GM21423 (cell line): Measurements from ENCODE around the gene LCN1.
"Not testable (repeated sequence)": the region's sequence is repeated elsewhere in the genome, so short reads cannot be mapped to it uniquely, and the experiment has no call there.

Experiments used
- ATAC-seq: cut with Tn5 transposase; IDR thresholded peaks from one replicate; pipeline ENCODE4 v1.9.1; 2021; ENCODE audit warnings: mild to moderate bottlenecking, moderate library complexity; ENCODE audit not compliant: unreplicated experiment

Gene LCN1

DNA sequence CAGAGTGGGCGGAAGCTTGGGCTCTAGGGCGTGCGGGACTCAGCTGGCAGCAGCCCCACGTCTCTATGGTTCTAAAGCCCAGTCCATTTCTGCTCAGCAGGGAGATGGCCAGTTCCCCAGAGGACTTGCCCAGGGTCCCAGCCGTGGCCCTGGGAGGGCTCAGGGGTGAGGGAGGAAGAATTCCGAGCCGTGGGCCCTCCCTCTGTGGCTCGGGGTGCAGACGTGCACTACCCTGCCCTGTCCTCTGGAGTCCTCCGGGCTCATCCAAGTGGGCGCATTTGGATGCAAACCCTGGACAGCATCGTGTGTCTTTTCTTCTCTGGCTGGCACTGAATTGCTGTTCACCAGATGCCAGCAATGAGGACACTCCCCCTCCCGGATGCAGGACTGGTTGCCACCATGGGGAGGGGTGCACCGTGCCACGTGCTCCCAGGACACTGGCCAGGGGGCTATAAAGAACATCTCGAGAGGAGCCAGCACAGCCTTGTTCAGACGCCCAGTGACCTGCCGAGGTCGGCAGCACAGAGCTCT, 24.5 kb downstream of the LCN1 start, which contains the start of gene OBP2A:
TSS of gene OBP2A (plus strand) at position 481 of the 531 bp plus-strand sequence. CDS start 55 bp downstream, outside the sequence.
- ATAC-seq = not testable (repeated sequence)

DNA sequence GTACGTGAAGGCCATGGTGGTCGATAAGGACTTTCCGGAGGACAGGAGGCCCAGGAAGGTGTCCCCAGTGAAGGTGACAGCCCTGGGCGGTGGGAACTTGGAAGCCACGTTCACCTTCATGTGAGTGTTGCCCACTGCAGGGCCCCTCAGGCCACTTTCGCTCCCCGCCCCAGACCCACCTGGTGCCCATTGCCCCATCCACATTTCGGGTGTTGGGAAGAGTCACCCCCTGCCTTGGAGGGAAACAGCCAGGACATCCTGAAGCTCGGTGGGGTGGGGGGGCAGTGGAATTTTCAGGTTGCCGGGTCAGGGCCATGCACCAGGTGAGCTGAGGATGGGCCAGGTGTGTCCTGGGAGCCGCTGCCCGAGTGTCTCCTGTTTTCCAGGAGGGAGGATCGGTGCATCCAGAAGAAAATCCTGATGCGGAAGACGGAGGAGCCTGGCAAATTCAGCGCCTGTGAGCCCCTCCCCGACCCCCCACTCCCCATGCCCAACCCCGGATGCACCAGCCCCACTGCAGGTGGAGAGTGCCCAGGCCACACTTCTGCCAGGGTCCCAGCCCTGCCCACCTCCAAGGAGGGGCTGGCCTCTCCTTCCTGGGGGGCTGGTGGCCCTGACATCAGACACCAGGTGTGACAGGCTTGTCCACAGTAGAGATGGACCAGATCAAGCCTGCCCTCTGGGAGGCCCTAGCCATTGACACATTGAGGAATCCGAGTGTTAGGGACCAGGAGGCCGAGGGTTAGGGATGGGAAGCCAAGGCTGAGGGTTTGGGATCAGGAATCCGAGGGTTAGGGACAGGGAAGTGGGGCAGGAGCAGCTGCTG, 25.8 kb downstream of the LCN1 start:
- not testable (repeated sequence) for ATAC-seq

DNA sequence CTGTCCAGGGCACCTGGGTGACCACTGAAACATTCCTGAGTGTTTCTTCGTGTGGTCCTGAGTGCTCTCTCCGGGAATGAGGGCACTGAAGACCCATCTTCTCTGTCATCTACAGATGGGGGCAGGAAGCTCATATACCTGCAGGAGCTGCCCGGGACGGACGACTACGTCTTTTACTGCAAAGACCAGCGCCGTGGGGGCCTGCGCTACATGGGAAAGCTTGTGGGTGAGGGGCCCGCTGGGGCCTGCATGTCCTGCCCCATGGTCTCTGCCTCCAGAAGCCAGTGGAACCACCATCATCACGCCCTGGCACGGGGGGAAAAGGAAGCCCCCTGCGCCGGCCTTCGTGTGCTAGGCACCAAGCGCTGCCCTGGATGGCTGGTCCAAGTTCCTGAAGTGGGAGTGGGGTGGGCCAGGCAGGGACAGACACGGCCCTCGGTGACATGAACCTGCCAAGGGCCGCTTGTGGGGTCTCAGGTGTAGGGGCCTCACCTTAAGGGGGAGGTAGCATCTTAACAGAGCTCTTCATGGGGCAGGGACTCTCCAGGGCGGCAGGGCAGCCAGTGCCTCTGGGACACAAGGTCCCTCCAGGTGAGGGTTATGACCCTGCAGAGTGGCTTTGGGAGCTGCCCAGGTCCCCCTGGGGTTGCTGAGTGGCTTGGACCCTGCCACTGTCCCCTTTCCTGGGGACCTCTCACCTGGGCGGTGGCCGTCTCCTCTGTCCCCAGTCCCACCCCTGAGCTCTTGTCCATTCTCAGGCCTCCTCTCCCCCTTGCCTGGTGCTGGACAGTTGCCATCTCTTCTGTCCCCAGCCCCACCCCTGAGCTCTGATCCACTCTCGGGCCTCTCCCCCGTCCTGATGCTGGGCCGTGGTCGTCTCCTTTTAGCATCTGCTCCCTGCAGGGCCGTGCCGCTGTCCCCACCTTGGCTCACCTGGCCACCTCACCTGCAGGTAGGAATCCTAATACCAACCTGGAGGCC, 26.8 kb downstream of the LCN1 start:
- no peak for ATAC-seq

DNA sequence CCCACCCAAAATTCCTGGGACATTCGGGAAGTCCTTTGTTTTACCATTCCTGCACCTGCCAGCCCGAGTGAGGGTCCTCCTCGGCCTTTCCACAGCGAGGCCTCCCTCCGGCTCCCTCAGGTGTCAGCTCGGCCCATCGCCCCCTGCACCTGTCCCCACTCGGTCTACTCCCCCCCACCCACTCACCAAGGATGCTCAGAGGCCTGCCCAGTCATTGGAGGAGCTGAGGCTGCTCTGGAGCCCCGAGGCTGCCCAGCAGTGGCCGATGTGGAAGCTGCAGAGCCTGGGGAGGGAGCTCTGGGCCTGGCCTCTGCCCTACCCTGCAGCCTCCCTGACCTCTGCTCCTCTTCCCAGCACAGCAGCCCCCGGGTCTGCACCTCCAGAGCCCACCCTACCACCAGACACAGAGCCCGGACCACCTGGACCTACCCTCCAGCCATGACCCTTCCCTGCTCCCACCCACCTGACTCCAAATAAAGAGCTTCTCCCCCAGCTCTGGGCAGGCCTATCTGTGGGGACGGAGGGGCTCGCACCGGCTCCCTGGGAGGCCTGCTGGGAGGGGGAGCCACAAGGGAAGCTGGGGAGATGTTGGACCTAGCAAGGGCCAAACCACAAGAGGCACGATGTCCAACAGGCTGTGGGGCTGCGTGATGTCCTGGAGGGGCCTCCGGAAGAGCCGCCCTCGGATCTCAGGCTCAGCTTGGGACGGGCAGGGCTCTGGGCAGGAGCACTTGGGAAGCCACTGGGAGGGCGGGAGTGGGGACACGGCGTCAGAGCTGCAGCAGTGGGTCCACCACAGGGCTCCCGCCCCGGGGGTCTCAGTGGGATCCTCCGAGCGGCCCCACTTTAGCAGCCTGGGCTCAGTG, 28.5 kb downstream of the LCN1 start:
- not testable (repeated sequence) for ATAC-seq

DNA sequence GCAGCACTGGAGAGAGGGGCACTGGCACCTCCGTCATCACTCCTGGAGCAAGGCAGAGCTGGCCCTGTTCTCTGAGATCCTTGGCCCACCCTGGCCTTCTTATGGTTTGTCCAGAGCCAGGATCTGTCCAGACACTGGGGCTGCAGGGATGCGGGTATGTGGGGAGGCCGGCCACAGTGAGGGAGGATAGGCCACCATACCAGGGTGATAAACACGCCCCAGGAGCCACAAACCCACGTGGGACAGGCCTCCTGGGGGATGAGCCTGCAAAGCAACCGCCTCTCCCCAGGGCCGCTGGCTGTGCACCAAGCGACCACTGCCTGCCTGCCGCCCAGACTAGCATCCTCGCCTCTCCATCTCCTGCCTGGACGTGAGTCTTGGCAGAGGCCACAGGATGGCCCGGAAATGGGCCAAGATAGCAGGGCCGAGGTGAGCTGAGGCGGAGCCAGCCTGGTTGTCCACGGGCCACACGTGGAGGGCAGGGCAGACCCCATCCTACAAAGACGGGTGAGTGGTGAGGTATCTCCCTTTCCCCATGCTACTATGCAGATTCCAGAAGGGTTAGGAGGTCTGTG, 29.2 kb downstream of the LCN1 start:
- no peak for ATAC-seq

DNA sequence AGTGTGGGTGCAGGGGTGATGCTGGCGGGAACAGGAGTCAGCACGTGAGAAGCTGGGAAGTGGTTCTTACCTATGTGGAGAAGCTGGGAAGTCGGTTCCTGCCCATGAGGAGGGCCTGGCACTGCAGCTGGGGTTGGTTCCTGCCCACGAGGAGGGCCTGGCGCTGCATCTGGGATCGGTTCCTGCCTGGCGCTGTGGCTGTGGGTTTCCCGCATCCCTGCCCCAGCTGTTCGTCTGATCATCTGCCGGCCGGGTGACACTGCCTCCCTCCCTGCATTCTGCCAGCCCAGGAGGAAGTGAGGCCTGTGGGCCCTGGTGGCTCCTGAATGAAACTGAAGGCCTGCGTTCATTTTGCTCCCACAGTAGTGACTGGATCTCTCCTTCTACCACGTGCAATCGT, 29.8 kb downstream of the LCN1 start:
- no peak for ATAC-seq

DNA sequence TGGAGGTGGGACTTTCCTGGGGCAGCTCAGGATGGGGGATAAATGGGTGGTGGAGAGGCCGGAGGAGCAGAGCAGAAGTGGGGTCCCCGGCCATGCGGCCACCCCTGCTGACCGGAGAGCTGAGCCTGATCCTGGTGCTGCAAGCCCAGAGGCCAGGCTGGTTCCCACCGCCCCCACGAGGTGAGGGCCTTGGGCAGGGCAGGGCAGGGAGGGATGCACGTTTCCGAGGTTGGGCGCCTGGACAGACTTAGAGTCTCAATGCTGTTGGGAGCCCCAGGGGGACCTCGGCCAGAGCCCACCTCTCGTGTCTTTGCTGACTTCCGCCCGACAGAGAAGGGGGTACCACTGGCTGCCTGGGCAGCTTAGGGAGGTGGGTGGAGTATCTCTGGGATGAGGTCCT, 30.2 kb downstream of the LCN1 start:
- ATAC-seq = no peak

DNA sequence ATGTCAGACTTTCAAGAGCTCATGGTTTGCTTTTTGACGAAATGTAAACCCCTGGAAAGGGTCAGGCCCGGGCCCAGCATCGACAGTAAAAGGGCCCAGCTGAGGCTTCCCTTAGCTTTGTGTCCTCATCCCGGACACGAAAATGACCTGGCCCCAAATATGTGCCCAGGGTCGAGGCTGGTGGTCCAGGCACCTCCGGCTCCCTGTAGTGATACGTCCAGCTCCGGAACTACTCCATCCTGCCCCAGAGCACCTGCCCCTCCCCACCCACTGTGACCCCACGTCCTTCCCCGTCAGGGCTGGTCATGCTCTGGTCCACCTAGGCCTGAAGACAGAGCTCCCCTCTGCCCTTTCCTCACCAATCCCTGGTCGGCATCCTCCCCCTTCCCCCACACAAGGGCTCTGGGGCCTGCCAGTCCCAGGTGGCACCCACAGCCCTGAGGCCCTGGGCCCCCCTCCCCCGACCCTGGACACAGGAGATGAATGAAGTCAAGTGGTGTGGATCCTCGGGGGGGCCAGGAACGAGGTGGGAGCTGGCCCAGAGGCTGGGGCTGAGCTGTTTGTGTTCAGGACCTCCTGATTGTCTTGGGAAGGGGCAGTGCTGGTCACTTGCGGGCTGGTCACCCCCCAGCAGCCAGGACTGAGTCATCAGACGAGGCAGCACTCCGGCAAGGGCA, 30.9 kb downstream of the LCN1 start:
- no peak for ATAC-seq

DNA sequence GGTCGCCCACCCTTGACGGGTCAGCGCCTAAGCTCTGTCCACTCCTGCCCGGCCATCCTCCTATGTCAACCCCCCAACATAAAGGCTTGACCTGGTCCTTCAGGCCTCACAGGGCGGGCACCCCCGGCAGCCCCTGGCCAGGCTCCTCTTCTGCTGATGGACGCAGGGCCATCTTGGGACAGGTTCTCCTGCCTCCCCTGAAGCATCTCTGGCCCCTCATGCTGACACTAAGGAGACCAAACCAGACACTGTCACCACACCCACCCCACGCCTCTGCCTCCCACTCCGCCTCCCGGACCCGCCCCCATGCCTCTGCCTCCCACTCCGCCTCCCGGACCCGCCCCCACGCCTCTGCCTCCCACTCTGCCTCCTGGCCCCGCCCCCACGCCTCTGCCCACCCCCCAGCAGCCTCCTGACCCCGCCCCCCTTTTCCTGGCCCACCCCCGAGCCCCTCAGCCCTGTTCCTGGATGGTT, 31.5 kb downstream of the LCN1 start:
- no peak for ATAC-seq

DNA sequence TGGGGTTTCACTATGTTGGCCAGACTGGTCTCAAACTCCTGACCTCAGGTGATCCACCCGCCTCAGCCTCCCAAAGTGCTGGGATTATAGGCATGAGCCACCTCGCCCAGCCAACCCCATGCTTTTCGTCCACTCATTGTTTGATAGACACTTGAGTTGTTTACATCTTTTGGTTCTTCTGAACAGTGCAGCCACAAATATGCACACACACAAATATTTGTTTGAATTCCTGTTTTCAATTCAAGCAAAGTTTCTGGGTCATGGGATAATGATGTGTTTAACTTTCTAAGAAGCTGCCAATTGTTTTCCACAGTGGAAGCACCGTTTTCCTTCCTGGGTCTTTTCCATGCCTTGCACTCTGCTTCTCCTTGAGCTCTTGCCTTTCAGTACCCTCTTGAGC, 33.5 kb downstream of the LCN1 start:
- ATAC-seq = no peak

DNA sequence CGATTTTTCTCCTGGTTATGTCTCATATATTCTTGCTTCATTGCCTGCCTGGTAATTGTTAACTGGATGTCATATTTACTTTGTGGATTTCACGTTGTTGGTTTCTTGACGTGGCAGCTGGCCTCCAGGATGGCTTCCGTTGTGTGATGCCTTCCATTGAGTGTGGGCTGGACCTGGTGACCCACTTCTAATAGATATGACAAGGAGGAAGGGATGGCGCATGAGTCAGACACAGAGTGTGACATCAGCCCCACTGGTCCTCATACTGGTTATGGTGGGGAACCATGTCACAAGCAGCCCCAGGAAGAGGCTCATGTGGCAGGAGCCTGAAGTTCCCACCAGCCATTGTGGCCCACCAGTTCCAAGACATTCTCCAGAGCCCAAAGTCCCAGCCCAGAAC, 34.0 kb downstream of the LCN1 start:
- ATAC-seq = no peak

DNA sequence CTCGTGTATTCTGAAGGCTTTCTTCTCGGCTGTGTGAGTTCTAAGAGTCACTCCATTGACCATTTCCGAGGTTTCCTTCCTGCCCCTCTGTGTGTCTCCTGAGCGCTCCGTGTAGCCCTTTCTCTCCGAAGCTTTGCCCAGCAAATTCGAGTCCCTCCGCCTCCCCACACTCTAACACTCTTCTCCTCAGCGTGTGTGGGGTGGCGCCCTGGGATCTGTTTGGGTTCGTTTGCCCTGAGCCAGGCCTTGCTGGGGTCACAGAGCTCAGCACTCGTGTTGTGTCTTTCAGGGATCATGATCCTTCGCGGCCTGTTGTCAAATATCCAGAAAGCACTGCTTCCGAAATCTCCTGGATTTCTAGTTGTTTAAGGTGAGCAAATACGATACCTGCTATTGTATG, 34.7 kb downstream of the LCN1 start:
- no peak for ATAC-seq

DNA sequence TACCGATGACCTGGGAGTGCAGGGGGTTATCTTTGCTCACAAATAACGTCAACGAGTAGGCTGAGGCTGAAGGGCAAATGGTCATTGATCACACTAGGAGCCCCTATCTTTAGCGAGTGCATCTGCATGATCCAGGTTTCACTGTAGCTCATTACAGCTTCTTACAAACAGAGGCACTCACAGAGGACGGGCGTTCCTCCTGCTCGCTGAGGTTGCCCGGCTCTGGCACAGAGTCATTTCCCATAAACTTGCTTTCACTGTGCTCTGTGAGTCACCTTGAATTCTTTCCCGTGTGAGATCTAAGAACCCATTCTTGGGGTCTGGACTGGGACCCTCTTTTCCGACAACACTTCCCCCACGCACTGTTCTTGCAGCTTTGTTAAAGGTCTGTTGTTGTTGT, 38.4 kb downstream of the LCN1 start:
- ATAC-seq = no peak

DNA sequence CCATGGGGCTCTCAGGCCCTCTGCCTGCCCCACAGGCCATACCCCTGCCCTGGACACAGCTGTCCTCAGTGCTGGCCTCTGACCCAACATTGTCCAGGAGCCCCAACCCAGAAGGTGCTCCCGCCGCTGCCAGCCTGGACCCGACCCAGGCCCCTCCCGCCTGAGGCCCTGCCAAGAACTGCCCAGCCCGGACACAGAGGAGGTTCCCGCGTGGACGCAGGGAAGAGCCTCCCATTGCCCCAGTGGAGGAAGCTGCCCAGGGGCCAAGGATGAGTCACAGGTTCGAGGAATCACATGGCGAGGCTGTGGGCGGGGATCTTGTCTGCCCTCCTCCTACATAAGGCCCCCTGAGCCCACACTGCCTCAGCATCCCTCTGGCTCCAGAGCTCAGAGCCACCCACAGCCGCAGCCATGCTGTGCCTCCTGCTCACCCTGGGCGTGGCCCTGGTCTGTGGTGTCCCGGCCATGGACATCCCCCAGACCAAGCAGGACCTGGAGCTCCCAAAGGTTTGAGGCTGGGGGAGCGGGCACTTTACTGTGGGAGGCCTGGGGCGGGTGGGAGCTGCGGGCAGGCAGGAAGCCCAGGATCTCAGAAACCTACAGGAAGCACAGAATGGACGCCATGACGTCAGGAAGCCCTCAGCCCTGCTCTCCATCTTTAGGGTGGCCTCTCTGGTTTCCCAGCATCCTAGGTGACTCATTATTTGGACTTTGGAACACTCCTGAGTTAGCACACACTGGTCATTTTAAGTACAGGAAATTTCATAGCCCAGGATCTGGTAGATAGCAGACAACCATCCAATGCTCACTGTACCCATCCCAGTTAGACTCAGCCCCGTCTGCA, 40.4 kb downstream of the LCN1 start, which contains the start of gene PAEP:
TSS of gene PAEP (plus strand) at position 366 of the 844 bp plus-strand sequence.
- no peak for ATAC-seq

DNA sequence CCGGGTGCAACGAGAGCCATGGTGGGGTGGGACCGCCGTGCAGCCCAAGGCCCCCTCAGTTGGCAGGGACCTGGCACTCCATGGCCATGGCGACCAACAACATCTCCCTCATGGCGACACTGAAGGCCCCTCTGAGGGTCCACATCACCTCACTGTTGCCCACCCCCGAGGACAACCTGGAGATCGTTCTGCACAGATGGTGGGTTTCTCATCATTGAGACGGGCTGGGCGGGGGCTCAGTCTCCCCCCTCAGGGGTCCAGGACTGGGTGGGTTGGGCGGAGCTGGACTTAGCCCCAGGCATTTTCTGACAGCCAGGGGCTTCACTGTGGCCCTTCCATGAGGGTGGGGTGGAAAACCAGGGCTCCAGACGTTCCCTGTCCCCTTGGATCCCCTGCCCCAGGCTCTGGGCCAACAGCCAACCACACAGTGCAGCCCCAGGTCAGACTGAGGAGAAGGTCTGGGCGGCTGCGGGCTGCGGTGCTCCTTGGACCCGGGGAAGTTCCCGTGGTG, 41.0 kb downstream of the LCN1 start:
- no peak for ATAC-seq

DNA sequence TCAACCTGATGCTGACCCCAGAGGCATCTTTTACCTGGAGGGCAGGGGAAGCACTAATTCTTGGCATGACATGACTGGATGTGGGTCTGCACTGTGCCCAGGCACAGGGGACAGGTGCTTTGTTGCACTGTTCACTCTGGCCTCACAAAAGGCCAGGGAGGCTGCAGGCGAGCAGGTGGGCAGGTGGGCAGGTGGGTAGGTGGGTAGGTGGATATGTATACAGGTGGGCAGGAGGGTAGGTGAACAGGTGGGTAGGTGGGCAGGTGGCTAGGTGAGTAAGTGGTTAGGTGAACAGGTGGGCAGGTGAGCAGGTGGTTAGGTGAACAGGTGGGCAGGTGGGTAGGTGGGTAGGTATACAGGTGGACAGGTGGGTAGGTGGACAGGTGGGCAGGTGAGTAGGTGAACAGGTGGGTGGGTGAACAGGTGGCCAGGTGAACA, 41.8 kb downstream of the LCN1 start:
- ATAC-seq = no peak

DNA sequence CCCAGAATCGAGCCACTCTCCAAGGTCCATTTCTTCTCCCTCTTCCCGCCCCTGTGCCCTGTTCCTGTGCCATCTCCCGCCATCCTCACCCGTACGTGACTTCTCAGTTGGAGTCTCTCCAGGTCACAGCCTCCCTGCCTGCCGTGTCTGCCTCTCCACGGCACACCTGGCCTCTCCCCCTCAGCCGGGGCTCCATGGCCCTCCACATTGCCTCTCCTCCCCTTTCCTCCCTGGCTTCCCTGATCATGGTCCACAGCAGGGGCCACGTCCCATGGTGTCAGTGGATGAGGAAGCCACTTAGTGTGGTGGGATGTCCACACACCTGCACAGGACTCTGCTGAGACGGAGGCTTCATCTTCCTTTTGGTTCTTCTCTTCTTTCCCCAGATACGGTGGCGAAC, 42.6 kb downstream of the LCN1 start:
- no peak for ATAC-seq

DNA sequence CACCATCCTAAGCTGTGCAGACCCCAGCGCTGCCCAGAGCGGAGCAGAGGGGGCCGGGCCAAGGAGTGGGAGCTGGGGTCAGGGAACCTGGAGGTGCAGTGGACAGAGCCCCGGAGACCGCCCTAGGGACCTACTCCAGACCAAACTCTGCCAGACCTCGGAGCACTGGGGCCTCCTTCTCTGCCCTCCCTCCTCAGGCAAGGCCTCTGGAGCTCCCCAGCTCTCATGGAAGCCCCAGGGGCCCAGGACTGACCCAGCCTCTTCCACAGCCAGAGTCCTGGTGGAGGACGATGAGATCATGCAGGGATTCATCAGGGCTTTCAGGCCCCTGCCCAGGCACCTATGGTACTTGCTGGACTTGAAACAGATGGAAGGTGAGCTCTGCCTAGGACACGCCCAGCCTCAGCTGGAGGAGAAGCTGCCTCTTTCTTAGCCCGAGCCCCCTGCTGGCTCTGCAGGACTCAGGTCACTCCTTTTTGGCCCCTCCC, 43.9 kb downstream of the LCN1 start:
- no peak for ATAC-seq
